Measurements from ENCODE around the gene MORN5.

MORN5 gene

DNA sequence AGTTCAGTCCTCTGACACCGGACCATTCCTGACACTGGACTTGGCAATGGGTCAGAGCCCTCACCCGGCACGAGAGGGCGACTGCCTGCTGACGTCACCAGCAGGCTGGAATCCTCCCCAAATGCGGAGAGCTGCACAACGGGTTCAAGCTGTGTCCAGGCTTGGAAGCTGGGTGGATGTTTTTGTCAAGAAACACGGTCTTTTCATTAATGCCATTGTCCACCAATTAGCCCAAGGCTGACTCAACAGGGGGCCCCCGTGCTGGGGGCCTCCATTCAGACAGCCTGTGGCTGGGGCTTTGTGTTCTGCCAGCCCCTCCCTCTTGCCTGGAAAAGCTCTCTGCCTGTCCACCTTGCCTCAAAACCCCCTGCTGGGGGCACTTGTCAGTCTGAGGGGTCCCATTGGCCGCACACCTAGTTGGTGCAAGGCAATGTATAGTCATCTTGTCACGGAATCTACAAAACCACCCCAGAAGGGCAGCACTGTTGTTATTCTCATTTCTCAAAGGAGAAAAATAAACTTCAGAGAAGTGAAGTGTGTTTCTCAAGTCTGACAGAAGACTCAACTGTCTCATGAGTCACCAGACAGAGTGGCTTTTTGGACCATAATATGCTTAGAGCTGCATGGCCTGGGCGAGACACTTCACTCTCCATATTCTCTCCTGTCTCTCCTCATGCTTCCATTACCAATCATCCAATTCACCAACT lies 24.7 kb upstream of the MORN5 start (continued):
- TF ChIP-seq, protein P1, sequence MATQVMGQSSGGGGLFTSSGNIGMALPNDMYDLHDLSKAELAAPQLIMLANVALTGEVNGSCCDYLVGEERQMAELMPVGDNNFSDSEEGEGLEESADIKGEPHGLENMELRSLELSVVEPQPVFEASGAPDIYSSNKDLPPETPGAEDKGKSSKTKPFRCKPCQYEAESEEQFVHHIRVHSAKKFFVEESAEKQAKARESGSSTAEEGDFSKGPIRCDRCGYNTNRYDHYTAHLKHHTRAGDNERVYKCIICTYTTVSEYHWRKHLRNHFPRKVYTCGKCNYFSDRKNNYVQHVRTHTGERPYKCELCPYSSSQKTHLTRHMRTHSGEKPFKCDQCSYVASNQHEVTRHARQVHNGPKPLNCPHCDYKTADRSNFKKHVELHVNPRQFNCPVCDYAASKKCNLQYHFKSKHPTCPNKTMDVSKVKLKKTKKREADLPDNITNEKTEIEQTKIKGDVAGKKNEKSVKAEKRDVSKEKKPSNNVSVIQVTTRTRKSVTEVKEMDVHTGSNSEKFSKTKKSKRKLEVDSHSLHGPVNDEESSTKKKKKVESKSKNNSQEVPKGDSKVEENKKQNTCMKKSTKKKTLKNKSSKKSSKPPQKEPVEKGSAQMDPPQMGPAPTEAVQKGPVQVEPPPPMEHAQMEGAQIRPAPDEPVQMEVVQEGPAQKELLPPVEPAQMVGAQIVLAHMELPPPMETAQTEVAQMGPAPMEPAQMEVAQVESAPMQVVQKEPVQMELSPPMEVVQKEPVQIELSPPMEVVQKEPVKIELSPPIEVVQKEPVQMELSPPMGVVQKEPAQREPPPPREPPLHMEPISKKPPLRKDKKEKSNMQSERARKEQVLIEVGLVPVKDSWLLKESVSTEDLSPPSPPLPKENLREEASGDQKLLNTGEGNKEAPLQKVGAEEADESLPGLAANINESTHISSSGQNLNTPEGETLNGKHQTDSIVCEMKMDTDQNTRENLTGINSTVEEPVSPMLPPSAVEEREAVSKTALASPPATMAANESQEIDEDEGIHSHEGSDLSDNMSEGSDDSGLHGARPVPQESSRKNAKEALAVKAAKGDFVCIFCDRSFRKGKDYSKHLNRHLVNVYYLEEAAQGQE (tag by site-specific recombination; IDR thresholded peaks at IDR 0.05), result no peak
- no peak for TF ChIP-seq ZNF366 (tag by site-specific recombination; conservative IDR thresholded peaks at IDR 0.05)

DNA sequence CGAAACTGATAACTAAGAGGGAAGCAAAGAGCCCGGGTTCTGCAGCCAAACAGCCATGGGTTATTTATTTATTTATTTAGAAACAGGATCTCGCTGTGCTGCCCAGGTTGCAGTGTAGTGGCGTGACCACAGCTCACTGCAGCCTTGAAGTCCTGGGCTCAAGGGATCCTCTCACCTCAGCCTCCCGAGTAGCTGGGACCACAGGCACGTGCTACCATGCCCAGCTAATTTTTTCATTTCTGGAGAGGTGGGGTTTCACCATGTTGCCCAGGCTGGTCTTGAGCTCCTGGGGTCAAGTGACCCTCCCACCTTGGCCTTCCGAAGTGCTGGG lies 24.2 kb upstream of the MORN5 start:
- H3K36me3 ChIP-seq (ENCODE audit: control insufficient read depth in 2 of 2, insufficient read depth in 1 of 2, low read length in 2 of 2), result no peaks in the 10 kb centered on the region
- H3K27ac ChIP-seq (ENCODE audit: extremely low read depth, low read depth, low read length), result no peak overlapping the region
- no peaks in the 10 kb centered on the region for H3K9me3 ChIP-seq (ENCODE audit: control insufficient read depth, insufficient read depth, low read depth, low read length)
- CTCF ChIA-PET, result interaction anchor here (1.7 to 6.4 kb wide), 5 partner anchors 10 to 215 kb away, joined by 5 to 66 read pairs (median 23); partner anchors contain the start of genes MORN5 and NDUFA8
- POLR2A ChIA-PET, result interaction anchor here (0.9 to 1.1 kb wide), 2 partner anchors 10 to 129 kb away, joined by 3 read pairs; partner anchors contain the start of genes MRRF and RBM18
- H3K4me3 ChIP-seq (ENCODE audit: low read depth, low read length), result no peak overlapping the region
- 0 out of 2 replicates have a peak, but pooled peaks cover 3% of the 10 kb centered on the region for H3K4me1 ChIP-seq (ENCODE audit: control insufficient read depth, insufficient read depth, low read length)
- TF ChIP-seq ZNF626 (tag by site-specific recombination; IDR thresholded peaks at IDR 0.05) (no peak), ZNF433 (tag by site-specific recombination; IDR thresholded peaks at IDR 0.05; ENCODE audit: low read depth) (no peak), ZNF23 (tag by site-specific recombination; IDR thresholded peaks at IDR 0.05; ENCODE audit: borderline replicate concordance) (no peak), ZBTB49 (tag by site-specific recombination; IDR thresholded peaks at IDR 0.05; ENCODE audit: low read depth) (no peak), ZNF423 (tag by site-specific recombination; IDR thresholded peaks at IDR 0.05) (no peak), ZFP41 (tag by site-specific recombination; IDR thresholded peaks at IDR 0.05; ENCODE audit: borderline replicate concordance) (no peak), ZNF133 (tag by site-specific recombination; IDR thresholded peaks at IDR 0.05) (no peak), ATF2 (tag by site-specific recombination; IDR thresholded peaks at IDR 0.05; ENCODE audit: low read depth) (no peak), ZNF513 (tag by site-specific recombination; IDR thresholded peaks at IDR 0.05) (no peak), ZNF596 (tag by site-specific recombination; IDR thresholded peaks at IDR 0.05) (no peak)
- TF ChIP-seq, protein P2, sequence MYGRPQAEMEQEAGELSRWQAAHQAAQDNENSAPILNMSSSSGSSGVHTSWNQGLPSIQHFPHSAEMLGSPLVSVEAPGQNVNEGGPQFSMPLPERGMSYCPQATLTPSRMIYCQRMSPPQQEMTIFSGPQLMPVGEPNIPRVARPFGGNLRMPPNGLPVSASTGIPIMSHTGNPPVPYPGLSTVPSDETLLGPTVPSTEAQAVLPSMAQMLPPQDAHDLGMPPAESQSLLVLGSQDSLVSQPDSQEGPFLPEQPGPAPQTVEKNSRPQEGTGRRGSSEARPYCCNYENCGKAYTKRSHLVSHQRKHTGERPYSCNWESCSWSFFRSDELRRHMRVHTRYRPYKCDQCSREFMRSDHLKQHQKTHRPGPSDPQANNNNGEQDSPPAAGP (tag by site-specific recombination; IDR thresholded peaks at IDR 0.05), result no peak
- TF ChIP-seq, protein P3, sequence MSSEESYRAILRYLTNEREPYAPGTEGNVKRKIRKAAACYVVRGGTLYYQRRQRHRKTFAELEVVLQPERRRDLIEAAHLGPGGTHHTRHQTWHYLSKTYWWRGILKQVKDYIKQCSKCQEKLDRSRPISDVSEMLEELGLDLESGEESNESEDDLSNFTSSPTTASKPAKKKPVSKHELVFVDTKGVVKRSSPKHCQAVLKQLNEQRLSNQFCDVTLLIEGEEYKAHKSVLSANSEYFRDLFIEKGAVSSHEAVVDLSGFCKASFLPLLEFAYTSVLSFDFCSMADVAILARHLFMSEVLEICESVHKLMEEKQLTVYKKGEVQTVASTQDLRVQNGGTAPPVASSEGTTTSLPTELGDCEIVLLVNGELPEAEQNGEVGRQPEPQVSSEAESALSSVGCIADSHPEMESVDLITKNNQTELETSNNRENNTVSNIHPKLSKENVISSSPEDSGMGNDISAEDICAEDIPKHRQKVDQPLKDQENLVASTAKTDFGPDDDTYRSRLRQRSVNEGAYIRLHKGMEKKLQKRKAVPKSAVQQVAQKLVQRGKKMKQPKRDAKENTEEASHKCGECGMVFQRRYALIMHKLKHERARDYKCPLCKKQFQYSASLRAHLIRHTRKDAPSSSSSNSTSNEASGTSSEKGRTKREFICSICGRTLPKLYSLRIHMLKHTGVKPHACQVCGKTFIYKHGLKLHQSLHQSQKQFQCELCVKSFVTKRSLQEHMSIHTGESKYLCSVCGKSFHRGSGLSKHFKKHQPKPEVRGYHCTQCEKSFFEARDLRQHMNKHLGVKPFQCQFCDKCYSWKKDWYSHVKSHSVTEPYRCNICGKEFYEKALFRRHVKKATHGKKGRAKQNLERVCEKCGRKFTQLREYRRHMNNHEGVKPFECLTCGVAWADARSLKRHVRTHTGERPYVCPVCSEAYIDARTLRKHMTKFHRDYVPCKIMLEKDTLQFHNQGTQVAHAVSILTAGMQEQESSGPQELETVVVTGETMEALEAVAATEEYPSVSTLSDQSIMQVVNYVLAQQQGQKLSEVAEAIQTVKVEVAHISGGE (tag by site-specific recombination; conservative IDR thresholded peaks at IDR 0.05; ENCODE audit: low read depth), result no peak
- TF ChIP-seq, protein P4, sequence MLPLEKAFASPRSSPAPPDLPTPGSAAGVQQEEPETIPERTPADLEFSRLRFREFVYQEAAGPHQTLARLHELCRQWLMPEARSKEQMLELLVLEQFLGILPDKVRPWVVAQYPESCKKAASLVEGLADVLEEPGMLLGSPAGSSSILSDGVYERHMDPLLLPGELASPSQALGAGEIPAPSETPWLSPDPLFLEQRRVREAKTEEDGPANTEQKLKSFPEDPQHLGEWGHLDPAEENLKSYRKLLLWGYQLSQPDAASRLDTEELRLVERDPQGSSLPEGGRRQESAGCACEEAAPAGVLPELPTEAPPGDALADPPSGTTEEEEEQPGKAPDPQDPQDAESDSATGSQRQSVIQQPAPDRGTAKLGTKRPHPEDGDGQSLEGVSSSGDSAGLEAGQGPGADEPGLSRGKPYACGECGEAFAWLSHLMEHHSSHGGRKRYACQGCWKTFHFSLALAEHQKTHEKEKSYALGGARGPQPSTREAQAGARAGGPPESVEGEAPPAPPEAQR (tag by site-specific recombination; IDR thresholded peaks at IDR 0.05), result no peak
- TF ChIP-seq, protein P1 (tag by site-specific recombination; IDR thresholded peaks at IDR 0.05), result no peak

All from HEK293 (cell line).